ENCODE measurements around the gene RAB40A.
"Not testable (repeated sequence)": the region's sequence is repeated elsewhere in the genome, so short reads cannot be mapped to it uniquely, and the experiment has no call there.

Gene RAB40A

DNA sequence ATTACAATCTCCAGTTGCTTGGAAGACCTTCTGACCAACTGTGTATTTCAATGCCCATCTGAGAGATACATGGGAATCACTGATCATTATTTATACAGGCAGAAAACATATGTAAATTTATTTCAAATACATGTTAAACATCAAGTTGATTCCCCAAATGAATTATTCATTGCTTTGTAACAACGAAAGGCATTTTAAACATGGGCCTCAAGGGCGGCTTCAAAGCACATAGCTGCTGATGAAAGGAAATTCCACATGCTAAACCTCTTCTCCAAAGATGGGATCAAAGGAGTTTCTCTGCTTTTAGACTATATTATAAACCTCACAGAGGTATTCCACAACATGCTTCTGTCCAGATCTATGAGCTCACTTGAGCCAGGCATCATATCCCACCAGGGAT is 4.3 kb upstream of the RAB40A start:
- DNase-seq (ENCODE audit: low read depth in 2 of 2) = no peak

DNA sequence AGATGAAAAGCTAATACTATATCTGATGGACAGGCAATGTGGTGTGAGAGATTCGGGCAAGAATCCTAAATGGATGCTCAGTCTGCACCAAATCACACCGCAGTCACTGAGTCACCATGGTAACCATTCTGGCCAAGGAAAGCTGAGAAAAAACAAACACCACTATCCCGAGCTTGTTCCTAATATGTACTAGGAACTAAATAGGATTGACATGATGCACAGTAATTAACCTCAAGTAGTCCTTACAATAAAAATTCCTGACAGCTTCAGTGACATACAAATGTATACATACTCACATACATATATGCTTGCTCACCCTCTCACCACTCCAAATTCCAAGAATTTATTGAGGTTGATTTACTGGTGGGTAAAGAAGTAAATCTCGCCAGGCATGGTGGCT is 1.1 kb upstream of the RAB40A start:
- no peak for DNase-seq (ENCODE audit: low read depth in 2 of 2)

DNA sequence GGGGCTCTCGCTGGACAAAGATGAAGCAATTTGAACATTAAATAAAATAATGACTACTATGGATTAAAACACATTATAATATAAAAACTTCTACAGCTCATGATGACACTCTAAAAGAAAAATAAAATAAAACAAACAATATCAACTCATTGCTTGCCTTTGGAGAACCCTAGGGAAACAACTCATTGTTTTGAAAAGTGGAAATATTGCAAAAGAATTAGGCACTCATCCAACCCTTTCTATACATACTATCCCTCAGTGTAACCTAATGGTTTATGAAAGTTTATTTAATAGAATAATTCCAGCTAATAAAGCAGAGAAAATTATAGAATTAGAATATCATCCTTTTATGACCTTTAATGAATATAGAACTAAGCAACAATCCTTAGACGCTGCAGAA is 718 bp downstream of the RAB40A start:
- DNase-seq (ENCODE audit: low read depth in 2 of 2) = no peak

DNA sequence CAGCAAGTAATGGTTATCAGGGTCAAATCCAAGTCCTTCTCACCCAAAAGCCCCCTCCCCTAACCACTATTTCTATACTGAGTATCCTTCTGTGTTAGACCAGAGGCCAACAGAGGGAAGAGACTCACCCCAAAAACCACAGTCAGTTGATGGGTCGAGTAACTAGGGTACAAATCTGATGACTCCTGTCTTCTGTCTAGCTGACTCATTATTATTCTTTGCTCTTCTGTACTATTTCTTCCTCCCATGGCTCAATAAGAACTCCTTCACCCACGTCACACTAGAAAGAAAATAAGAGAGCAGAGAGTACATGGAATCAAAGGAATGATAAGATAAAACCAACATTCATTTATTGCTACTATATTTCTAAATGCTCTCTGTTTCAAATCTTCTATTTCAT is 2.0 kb downstream of the RAB40A start:
- no peak for DNase-seq (ENCODE audit: low read depth in 2 of 2)

DNA sequence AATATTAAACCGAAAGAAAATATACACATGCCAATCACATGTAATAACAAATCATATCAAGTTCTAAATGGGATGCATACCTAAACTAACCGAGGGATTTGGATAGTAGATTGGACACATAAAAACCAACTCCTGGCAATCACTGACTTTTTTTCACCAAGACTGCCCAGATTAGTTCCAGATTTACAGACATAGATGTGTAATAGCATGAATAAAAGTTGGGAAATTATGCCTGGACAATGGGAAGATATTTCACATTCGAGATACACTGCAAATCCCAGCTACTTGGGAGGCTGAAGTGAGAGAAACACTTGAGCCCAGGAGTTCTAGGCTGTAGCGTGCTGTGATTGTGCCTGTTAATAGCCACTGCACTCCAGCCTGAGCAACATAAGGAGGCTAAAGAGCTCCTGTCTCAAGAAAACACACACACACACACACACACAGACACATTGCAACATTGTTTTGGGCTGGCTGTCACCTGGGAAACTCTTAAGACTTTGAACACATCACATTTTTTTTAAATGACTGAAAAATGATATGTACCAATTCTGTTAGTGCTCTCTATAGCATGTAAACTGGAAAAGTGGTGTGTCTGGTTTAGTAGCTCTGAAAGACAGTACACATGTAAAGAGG is 5.7 kb downstream of the RAB40A start:
- no peak for DNase-seq (ENCODE audit: low read depth in 2 of 2)

DNA sequence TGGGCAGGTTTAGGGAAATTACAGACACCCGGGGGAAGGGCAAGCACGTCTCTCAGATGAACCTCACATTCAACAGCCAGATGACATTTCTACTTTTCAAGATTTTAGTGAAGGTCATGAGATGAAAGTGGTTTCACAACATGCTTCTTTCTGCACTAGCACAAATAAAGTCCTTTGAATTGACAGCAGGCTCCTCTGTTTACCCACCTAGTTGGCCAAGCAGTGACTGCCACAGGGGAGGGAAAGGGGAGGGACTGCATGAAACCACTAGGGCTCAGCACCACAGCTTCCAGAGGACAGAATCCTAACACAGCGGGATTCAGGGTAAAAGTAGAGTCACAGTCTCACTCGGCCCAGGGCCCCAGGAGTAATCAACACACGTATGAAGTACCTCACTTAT is 6.2 kb downstream of the RAB40A start:
- DNase-seq (ENCODE audit: low read depth in 2 of 2) = no peak

DNA sequence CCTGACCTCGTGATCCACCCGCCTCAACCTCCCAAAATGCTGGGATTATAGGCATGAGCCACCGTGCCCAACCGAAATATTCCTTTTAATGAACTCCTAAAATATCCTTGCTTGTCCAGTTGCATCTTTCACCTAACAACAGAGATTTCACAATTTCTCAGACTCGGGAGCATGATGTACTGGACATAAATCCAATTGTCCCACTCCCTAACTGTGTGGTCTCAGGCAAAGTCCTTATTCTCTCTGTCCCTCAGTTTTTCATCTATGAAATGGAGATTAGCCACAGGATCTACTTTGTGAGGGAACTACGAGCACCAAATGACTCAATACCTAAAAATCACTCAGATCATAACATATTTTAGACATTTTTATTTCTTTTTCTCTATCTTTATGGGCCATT is 9.3 kb downstream of the RAB40A start:
- no peak for DNase-seq (ENCODE audit: low read depth in 2 of 2)

DNA sequence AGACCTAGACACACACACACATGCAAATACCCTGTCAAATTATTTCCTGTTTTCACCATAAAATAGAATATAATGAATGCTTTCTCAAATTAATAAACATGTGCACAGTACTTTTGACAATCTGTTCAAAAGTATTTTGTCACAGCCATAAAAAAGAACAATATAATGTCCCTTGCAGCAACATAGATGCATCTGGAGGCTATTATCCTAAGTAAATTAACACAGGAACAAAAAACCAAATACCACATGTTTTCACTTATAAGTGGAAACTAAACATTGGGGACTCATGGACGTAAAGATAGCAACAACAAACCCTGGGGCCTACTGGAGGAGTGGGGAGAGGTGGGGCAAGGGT is 15.5 kb downstream of the RAB40A start:
- no peak for DNase-seq (ENCODE audit: low read depth in 2 of 2)

DNA sequence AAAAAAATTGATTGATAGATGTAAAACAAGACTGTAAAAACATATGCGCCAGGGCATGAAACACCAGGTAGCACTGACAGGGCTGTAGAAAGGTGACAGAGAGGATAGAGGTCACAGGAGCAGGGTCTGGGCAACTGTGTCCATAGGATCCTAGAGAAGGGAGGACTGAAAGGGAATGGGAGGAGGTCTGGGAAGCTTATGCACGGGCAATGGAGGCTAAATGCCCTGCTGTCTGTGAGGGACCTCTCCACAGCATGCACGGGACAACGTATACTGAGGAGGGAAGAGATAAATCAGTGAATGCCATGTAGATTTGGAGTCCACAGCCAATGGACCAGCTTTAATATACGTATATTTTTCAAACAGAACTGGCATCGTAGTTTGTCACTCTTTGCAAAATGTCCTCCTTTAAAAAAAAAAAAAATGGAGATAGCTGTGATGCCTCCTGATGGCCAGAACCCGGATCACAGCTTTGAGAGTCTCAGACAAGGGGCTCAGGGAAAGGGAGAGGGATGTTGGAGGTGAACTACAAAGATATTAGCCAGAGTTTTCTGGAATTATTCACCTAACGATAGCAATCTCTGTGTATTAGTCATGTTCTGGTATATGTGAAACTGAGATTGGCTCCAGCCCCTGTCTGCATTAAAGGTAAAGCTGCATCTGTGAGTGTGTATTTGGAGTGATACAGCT is 16.0 kb downstream of the RAB40A start:
- no peak for DNase-seq (ENCODE audit: low read depth in 2 of 2)

DNA sequence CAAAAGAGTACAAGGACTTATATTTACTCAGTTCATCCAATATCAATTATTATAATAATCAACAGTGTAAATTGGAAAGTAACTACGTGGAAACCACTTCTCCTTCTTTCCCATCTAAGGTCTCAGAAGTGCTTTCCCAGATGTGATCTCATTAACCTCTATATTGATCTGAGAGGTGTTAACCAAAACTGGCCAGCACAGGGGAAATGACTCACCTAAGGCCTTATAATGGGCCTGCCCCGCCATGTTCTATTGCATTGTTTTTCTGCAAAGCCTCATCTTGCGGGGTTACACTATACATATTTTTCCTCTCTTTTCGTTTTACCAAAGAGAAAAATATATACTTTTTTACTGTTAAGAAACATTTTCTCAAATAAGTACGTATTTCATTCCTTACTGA is 20.5 kb downstream of the RAB40A start:
- no peak for DNase-seq (ENCODE audit: low read depth in 2 of 2)

DNA sequence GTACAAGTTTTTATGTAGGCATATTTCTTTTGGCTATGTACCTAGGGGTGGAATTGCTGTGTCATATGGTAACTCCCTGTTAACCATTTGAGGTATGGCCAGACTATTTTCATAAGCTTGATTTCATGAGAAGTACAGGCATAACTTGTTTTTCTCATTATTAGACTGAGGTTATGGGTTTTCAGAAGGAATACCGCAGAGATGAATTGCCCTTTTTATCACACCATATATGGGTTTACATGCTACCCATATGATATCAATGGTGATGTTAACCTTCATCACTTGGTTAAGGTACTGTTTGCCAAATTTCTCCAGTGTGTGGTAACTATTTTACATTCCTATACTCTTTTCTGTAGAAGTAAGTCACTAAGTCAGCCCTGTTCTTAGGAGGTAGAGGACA is 23.5 kb downstream of the RAB40A start:
- no peak for DNase-seq (ENCODE audit: low read depth in 2 of 2)

DNA sequence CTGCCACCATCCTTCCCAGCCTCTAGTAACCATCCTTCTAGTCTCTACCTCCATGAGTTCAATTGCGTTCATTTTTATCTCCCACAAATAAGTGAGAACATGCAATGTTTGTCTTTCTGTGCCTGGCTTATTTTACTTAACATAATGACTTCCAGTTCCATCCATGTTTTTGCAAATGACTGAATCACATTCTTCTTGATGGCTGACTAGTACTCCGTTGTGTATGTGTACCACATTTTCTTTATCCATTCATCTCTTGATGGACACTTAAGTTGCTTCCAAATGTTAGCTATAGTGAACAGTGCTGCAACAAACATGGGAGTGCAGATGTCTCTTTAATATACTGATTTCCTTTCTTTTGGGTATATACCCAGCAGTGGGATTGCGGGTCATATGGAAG is 25.7 kb downstream of the RAB40A start:
- not testable (repeated sequence) for DNase-seq (ENCODE audit: low read depth in 2 of 2)

DNA sequence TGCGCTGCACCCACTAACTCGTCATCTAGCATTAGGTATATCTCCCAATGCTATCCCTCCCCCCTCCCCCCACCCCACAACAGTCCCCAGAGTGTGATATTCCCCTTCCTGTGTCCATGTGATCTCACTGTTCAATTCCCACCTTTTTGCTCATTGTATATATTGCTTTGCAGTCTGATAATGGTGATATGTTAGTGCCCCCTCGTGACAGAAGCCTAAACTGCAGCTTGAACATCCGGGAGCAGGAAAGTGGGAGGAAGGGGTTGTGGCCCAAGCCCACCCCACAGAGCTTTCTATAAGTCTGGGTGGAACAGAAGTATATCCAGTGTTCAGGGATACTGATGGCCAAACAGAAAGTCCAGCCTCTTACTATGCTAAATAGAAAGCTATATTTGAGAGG is 29.6 kb downstream of the RAB40A start:
- DNase-seq (ENCODE audit: low read depth in 2 of 2) = peak in 1 of 2 donors; percentile 17

DNA sequence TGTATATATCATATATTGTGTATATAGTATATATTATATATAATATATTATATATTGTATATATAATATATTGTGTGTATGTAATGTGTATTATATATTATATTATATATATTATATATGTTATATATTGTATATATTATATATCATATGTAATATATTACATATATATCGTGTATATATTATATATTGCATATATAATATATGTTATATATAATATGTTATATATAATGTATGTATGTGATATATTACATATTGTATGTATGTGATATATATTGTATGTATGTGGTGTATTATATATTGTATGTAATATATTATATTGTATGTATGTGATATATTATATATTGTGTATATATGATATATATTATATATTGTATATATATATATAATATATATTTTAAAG is 30.5 kb downstream of the RAB40A start:
- DNase-seq (ENCODE audit: low read depth in 2 of 2) = no peak

DNA sequence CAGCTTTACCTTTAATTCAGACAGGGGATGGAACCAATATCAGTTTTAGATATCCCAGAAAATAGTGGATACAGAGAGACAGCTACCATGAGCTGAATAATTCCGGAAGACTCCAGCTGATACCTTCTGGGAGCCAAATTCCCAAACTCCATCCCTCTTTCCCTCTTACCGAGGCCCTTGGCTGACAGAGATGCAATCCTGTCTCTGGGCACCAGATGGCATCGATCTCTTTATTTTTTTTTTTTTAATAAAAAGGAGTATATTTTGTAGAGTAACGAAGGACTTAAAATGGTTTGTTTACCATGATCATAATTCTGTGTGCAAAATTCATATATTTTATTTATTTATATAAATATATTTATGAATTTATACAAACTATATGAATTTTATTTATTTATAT is 31.0 kb downstream of the RAB40A start:
- no peak for DNase-seq (ENCODE audit: low read depth in 2 of 2)

DNA sequence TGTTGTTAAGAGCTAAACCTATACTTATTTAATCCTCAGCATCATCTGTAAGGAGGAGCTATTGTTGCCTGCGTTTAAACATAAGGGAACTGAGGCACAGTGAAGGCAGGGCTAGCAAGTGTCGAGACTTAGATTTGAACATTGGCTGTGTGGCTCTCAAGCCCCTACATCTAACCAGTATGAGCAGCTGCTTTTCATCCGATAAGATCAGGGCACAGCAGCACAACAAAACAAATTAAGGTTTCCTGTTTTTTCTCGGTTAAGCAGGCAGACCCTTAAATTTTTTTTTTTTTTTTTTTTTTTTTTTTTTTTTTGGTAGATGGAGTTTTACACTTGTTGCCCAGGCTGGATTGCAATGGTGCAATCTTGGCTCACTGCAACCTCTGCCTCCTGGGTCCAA is 35.6 kb downstream of the RAB40A start:
- no peak for DNase-seq (ENCODE audit: low read depth in 2 of 2)

DNA sequence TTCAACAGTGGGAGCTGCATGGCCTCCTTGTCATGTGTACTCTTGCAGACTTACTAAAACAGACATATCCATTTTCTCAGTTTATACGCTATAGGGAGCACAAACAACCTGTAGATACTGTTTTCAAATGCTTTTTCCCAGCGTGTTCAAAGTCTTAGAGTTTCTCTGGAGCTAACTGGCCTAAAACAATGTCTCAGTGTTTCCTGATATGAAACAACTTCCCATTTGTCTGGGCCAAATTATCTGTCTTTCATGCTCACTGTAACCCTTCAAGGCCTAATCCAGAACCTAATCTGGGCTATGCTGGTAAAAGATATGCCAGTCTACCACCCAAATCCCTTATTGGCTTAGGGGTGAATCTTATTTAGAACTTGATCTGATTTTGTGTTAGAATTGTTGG is 38.8 kb downstream of the RAB40A start:
- no peak for DNase-seq (ENCODE audit: low read depth in 2 of 2)

DNA sequence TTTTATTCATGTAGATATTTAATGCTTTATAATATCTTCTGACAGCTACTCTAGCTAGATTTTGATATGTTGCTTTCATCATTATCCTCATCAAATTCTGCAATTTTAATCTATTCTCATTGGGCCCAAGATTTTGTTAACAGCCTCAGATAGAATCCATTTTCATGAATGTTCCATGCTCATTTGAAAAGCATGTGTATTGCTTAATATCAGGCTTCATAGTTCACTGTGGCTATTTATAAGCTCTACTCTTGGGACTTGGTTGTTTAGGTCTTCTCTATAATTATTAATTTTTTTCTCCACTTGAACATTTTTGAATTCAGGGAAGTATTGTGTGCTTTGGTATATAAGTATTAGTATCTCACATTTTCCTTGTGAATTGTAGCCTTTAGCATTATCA is 41.8 kb downstream of the RAB40A start:
- no peak for DNase-seq (ENCODE audit: low read depth in 2 of 2)

DNA sequence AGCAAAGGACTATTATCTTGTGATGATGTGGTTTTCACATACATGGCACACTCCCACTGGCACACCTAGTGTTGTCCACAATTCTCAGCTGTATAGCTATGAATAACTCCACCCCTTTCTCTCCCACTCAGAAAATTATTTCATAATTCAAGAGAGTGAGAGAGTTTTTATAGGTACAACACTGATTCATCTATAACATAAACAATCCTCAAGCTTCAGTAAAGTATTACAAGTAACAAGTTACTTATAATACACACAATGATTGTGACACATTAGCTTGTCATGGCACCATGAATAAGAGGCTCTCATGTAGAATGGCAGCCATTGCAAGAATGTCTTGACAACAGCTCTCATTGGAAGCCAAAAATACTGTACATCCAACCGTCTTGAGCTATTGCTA is 43.9 kb downstream of the RAB40A start:
- DNase-seq (ENCODE audit: low read depth in 2 of 2) = no peak

DNA sequence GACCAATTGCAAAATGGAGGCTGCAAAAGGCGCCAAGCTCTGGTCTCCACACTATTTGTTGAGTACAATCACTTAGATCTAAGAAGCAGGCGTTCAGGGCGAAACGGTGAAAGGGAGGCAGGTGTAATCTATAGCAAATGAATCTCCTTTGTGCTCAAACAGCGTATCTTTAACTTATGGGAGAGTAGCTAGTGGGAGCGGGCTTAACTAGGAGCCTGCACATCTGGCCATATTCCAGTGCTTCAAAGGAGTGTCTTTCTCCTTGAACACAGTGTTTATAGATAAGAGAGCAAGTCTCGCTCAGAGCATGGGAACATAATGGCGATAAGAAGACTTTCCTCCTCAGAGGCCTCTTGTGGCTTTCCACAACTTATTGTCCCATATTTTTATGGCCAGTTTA is 49.3 kb downstream of the RAB40A start:
- not testable (repeated sequence) for DNase-seq (ENCODE audit: low read depth in 2 of 2)

DNA sequence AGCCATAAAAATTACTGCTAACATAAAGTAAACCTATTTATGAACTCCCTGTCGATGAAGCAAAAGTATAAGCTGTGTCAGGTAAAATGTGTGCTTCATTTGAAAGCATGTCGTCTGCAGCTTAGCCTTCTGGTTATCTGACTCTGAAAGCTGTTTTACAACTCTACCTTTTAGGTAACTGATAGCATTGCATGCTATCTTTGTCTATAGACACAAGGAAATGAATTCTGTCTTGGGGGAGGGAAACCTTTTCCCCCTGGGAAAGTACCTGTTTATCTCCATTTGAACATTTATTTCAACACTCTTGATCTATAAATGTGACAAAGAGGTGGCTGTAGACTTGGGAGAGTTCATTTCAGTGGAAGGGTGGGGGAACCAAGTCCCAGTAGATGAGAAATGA is 51.4 kb downstream of the RAB40A start:
- DNase-seq (ENCODE audit: low read depth in 2 of 2) = no peak

DNA sequence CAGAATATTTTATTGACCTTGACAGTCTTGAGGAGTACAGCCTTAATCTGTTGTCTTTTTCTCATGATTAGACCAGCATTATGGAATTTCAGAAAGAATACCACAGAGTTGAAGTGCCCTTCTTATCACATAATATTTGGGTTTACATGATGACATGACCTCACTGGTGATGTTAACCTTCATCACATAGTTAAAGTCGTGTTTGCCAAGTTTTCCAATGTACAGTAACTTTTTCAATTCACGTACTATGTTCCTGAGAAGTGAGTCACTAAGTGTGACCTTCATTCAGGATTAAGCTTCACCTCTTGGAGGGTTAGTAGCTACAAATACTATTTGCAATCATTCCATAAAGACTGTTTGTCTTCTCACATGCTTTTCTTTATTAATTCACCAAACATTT is 52.1 kb downstream of the RAB40A start:
- no peak for DNase-seq (ENCODE audit: low read depth in 2 of 2)

DNA sequence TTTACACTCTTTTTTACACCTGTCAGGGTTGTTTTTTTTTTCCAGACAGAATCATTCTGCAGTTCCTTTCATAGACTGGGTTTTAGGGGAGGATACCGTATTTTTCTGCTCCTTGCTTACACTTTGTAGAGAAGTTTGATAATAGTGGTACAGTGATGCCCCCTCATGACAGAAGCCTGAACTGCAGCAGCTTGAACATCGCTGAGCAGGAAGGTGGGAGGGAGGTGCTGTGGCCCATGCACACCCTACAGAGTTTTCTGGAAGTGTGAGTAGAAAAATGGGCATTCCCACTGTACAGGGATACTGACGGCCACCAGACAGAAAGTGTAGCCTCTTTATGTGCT is 54.5 kb downstream of the RAB40A start:
- DNase-seq (ENCODE audit: low read depth in 2 of 2) = peak; percentile 25 to 64

DNA sequence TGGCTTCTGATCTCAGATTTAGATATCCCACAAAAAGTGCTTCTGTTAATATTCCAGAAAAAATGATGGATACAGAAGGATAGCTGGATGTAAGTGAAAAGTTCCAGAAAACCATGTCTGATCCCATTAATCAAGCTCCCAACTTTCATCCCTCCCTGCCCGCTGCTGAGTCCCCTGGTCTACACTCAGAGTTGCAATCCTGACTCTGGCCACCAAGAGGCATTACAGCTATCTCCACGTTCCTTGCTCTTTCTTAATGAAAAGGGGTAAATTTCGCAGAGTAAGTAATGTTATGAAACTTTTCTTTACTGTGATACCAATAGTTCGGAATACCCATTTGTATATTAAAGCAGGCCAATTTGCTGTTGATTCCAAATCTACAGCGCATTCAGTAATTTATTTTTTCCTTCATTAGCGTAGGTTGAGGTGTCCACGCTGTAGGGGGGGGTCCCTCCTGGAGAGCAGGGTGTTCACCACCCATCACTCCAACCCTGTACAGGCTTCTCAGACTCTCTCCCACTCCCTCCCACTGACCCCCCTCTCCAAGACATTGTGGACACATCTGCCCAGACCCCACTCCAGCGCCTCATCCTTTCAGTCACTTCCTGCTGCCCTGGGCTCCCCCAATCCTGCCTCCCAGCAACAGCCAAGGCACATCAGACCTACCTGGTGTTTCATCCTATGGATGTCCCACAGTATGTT is 55.1 kb downstream of the RAB40A start:
- DNase-seq (ENCODE audit: low read depth in 2 of 2) = no peak

Data from stimulated activated CD8-positive, alpha-beta memory T cell treated with anti-CD3 and anti-CD28 coated beads, Interleukin-7, amount 100 ng/mL, for 1 hour (primary cell).